MV-4-11 (cell line): ENCODE results near the gene COMT.

Experiments used
- DNase-seq: peaks from one replicate; lab custom pipeline; 2025; lab: John Stamatoyannopoulos, UW

The COMT gene

DNA sequence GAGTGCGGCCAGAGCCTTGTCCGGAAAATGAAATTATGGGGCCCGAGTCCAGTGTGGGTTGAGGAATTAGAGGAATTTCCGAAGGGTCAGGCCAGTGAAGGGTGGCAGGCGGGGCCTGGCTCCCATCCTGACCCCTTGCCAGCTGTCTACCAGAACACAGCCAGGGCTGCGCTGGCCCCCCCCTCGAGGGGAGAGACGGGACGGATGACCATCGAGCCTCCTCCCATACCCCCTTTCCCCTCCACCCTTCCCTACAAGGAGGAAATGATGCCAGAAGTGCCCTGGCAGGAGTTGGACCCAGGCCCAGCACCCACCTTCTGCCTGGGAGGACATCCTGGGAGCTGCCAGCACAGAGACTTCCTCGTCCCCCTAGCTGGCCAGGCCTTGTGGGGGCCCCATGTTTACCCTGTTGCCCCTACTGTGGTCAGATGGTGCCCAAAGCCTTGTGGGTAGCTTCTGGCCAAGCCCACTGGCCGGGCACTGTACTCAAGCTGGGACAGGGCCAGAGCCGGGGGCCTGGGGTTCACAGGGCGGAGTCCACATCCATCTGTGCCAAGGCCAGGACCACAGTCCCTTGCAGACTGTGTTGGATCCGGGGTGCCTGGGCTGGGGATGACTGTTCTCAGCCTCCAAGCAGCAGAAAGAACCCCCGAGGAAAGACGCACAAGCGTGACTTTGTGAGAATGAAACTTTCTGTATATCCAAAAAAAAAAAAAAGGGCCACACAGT is 54.2 kb downstream of the COMT start:
- DNase-seq, result no peak

DNA sequence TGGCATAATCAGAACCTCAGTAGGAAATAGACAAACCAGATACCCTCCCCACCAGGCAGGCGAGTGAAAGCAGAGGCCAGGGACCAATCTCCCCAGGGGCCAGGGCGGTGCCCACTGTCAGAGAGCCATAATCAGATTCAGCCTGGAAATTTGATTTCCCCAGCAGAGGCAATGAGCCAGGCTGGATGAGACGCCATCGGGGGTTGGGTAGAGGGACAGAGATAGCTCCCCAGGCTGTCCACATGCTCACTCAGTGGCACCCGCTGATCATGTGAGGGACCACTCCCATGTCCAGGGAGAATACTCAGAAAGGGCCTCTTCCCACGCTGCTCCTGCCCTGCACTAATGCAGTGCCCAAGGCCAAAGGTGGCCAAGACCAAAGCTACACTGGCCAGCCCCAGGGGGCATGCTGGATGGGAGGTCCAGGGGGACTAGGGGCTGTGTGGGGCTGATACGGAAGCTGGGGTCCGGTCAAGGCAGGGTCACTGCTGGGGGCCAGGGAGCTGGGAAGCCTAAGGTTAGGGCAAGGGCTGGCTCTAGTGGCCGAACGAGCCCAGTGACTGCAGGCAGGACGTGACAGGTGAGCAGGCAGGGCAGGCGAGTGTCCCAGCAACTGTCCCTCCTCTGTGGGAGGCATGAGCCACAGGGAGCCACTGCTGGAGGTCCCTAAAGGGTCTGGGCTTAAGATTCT is 55.3 kb downstream of the COMT start:
- no peak for DNase-seq

DNA sequence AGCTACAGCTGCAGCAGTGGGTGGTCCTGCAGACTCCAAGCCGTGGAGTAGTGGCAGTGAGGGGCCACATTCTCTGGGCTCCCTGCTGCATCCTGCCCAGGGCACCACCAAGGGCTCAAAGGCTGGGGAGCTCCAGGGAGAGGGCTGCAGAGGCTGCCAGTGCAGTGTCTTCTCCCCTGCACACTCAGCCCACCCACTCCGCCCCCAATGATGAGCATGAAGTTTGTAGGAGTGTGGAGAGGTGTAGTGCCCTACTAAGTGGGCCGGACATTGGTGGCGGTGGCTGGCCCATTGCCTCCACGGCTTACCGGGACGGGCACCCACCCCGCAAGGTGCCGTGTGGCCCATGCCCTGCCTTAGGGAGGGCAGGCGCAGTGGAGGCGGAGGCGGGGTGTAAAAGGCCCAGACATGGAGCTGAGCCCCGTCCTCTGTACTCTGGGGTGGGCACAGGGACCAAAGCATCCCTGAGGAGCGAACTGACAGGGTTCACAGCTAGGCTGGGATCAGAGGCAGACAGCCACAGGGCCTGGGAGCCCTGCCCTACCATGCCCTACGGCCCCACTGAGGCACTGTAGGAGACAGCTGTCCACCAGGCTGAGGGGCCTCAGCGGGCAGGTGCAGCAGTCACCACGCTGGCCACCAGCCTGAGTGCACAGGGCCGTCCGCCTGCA is 56.1 kb downstream of the COMT start:
- DNase-seq, result no peak

GRCh38 chr22:19998232-19998951 is 56.8 kb downstream of the COMT start:
- DNase-seq, result no peak

DNA sequence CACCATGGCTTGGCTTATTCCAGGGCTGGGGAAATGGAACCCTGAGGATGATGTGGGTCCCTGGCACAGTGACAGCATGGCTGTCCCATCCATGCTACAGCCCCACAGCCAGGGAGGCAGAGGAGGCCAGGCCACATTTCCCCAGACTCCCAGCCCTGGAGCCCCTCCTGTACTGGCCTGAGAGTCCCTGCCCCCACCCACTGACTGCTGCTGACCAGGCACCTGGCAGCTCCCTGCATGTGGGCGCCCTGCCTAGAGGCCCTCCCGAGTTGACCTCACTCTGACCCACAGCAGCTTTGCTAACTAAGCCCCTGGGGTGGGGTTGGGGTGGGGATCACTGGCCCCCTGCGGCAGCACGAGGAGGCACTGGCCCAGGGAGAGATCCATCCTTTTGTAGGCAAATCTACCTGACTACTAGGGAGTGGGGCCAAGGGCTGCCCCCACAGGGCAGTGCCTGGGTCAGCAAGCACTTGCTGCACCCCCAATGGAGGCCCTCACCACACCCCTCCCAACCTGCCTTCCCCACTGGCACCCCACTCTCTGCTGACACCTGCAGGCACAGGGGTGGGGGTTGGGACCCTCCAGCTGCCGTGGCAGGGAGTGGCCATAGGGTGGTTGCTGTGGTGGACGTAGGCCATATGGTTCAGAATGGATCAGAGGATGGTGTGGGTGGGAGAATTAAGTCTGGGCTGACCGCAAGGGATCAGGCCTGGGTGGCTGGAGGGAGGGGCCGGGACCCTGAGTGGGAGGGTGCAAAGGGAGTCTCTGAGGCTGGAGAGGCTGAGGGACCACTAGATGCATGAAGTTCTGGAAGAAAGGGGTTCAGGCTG is 57.6 kb downstream of the COMT start:
- no peak for DNase-seq

DNA sequence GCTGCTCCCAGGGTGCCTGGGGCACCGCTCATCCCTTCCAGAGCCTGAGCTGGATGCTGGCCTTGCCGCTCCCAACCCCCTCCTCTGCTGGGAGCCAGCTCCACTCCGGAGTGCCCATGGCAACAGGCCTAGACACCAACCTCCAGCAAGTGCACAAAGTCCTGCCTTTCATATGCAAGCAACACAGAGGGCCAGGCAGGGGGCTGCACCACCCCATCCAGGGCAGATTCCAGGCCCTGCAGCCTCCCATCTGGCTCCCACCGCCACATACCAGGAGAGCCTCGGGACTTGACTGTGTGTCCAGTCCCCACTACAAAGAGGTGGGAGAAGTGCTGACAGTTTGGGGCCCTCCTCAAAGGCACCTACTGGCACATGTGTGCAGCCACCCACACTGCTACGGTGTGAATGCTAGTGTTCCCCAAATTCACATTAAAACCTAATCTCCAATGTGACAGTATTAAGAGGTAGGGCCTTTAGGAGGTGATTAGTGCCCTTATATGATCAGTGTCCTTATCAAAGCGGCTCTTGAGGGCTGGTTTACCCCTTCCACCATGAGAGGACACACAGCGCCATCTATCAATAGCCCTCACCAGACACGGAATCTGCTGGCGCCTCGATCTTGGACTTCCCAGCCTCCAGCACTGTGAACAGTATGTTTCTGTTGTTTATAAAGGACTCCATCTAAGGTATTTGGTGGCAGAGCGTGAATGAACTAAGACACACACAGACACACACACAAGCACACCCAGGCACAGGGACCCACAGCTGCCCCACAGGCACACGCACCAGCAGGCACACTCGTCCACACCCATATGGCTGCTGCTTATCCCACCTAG is 58.9 kb downstream of the COMT start:
- DNase-seq, result no peak

- DNase-seq, result no peak
Observed at GRCh38 chr22:20001082-20001638, 59.6 kb downstream of the COMT start.

DNA sequence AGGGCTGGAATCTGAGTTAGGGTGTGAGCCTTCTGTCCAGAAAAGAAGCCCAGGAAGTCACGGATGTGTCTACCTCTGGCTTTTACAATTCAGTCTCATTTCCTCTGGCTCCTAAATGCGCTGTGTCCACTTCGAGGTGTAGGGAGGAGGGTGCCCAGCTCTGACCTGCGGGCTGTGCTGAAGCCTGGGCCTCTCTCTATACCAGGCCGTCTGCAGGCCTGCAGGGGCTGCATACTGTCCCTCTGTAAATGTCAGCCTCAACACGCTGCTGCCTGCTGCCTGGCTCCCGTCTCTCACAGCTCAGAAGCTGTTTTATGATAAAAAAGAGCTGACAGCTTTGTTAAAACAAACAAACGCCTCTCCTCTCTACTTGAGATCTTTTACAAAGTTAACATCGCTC is 60.6 kb downstream of the COMT start:
- DNase-seq, result no peak

GRCh38 chr22:20002636-20003035 is 61.1 kb downstream of the COMT start:
- DNase-seq, result no peak

DNA sequence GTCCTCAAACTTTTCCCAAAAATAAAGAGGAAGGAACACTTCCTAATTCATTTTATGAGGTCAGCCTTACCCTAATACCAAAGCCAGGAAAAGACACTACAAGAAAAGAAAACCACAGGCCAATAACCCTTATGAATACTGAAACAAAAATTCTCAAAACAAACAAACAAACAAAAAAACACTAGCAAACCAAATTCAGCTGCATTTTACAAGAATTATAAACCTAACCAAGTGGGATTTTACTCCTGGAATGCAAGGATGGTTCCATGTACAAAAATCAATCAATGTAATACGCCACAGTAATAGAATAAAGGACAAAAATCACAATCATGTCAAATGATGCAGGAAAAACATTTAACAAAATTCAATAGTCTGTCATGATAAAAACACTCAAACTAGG is 61.7 kb downstream of the COMT start:
- DNase-seq, result no peak

DNA sequence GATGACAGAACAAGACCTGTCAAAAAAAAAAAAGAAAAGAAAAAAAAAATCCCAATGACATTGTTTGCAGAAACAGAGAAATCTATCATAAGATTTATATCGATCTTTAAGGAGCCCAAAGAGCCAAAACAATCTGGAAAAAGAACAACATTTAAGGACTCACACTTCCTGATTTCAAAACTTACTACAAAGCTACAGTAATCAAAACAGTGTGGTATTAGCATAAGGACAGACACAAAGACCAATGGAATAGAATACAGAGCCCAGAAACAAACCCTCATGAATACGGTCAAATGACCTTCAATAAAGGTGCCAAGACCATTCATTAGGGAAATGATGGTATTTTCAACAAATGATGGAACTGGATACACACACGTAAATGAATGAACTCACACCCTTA is 62.9 kb downstream of the COMT start:
- DNase-seq, result no peak

DNA sequence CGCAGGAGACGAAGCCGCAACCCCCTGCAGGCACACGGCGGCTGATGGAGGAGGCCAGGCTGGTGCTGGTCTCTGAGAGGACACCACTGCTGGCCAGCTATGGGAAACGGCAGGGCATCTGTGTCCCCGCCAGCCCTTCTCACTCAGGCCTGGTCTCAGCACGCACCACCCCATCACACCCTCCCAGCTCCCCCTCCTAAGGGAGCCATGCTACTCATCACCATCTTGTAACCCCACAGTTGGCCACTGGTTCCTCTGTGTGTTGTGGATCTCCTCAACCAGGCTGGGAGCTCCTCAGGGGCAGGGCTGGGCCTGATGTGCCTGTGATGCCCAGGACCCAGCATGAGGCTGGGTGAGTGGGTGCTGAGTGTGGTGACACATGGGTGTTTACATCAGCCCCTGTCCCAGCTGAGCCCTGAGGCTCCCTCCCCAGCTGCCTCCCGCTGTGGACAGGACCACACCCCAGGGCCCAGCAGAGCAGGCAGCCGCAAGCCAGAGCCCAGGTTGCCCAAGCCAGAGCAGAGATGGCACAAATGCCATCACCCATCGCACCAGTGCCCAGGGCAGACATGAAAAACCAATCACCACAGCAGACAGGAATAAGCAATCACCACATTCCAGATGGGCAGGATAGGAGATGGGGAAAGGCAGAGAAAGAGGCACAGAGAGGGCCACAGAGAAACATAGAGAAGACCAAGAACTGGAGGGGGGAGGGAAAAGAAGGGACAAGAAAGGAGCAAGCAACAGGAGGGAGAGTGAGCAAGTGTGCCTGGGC is 66.8 kb downstream of the COMT start:
- DNase-seq, result no peak

GRCh38 chr22:20009018-20009491 is 67.5 kb downstream of the COMT start:
- DNase-seq, result no peak

DNA sequence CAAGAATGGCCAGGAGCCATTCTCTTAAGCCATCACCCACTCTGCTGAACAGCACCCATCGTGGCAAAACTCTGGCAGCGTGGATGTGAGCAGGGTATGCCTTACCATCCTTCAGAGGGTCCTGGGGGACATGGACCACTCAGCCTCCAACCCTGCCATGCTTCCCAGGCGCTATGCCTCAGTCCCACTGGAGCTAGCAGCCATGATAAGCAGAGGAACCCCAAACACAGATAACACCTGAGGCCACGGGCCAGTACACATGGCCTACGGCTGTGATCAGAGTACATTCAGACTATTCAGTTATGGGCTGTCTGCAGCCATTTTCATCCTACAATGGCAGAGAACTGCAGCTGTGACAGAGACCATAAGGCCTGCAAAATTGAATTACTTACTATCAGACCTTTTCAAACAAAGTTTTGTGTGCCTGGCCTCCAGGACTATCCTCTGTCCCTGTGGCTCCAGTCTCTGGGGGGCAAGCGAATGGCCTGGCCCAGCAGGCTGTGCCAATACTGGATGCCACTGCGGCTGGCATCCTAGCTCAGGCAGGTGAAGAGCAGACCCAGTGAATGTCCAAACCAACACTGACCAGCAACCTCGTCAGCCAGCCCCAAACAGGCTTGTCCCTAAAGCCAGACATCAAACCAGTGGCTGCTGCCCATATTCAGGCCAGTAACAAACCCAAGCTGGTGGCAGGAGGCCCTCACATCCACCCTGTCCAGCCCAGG is 68.2 kb downstream of the COMT start:
- no peak for DNase-seq

GRCh38 chr22:20010307-20011122 is 68.9 kb downstream of the COMT start:
- no peak for DNase-seq

DNA sequence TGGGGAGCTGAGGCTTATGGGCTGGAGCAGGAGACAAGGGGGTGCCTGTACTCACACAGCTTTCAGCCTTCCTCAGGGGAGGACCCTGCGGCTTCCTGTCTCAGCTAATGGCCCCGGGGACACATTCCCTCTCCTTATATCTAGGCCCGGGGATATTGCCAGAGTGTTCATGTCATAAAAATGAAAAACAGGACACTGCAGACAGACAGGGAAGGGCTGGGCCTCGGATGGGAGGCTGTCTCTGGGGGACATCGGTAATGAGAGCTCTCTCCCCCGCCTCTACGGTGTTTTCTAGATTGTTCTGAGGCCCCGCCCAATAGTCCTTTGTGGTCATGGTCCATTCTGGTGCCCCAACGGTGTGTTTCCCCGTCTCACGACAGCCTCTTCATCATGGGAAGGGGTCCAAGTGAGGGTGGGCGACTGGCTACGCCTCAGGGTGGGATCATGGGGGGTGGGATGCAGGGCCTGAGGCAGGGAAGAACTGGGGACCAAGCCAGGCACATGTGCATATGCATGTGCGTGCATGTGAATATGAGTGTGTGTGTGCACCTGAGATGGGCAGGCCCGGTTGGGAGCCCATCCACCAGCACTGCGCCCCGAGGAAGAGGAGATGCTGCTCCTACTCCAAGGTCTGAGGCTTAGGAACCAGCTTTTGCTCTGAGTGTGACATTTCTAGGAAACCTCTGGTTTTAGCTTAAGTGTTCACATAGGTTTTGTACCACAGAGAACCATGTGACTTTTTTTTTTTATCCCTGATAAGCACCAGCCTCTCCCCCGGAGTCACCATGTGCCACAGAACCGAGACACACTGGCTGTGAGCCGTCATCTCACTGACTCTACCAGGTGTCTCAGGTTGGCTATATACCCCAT is 69.8 kb downstream of the COMT start:
- DNase-seq, result no peak
